GM21367 (cell line): ENCODE results near the gene ITGB1BP1.

Source experiments
- ATAC-seq: cut with Tn5 transposase; IDR thresholded peaks from one replicate; pipeline ENCODE4 v1.9.1; 2021; ENCODE audit not compliant: unreplicated experiment

The ITGB1BP1 gene

DNA sequence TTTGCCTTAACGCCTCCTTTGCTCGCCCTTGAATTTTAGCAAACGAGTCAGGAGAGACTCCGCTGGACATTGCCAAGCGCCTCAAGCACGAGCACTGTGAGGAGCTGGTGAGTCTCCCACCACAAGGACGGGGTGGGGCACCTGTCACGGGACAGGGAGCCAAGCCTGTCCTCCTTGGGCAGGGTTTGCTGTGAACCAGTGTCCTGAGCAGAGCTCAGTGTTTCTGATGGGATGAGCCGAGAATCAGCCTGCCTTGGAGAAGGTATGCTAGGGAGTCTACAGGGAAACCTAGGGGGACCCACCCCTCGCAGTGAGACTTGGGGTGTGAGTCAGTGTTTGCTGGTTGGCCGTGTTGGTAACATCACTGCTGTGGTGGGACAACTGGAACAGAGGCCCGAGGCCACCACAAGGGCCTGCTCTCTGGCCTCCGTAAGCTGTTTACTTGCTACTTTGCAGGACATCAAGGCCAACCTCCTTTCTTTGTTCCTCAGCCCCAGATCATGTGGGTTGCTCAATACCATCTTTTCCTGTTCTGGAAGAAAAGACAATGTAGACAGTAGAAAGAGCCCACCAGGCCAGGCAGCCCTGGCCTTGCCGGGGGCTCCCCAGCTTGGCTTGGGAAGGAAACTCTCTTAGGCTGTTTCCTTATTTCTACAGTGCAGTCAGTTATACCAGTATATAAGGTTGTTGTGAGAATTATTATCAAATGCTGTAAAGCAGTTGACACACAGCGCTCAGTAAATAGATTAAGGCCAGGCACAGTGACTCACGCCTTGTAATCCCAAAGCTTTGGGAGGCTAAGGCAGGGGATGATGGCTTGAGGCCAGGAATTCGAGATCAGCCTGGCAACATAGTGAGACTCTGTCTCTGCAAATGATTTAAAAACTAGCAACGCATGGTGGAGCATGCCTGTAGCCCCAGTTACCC, 42.4 kb downstream of the ITGB1BP1 start:
- ATAC-seq, result no peak

DNA sequence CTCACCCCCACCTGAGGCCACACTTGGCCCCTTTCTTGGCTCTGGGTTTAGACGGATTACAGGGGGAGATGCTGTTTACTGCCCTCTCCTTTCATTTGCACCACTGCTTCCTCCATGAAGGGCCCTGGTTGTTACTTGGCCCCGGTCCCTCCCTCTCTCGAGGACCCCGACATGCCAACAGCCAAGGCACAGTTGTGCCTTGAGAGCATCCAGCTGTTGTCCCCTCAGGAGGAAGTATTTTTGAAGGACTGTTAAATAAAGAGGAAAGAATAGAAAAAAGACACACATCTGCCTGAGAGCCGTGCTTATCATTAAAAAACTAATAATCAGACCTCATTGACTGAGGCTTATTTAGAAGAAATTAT, 44.0 kb downstream of the ITGB1BP1 start:
- no peak for ATAC-seq

DNA sequence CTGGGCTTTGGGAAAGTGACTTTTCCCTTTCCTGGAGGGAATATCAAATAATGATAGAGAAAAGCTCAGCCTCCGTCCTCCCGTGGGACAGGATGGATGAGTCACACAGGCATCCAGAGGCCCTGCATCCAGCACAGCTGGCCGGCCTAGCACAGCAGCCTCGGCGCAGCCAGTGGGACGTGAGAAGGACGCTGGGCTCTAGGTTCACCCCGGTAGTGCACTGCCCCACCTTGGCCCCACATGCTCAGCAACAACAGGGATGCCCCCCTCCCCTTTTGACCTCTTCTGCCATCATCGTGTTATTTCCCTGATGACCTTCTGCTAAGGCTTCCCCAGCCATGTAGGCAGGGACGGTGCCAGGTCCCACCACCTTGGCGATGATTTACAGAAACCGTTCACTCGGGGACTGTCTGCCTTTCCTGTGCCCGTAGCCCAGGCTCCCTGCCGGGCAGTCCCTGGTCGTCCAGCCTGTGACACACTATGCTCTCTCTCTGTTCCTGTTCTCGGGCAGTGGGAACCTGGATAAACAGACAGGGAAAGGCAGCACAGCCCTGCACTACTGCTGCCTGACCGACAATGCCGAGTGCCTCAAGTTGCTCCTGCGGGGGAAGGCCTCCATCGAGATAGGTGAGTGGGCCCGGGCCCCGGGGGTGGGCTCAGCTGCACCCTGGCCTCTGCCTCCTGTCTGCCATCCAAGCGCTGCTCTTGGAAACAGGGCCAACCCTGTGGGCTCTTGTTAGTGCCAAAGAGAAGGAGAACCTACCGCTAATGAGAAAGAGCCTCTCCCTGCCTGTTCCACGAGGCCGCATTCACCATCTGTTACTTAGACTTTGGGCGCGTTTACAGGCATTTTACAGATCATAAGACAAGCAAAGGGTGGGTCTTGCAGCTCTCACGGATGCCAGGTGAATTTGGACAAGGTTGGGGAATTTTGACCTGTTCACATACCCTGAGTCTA, 44.6 kb downstream of the ITGB1BP1 start:
- no peak for ATAC-seq

DNA sequence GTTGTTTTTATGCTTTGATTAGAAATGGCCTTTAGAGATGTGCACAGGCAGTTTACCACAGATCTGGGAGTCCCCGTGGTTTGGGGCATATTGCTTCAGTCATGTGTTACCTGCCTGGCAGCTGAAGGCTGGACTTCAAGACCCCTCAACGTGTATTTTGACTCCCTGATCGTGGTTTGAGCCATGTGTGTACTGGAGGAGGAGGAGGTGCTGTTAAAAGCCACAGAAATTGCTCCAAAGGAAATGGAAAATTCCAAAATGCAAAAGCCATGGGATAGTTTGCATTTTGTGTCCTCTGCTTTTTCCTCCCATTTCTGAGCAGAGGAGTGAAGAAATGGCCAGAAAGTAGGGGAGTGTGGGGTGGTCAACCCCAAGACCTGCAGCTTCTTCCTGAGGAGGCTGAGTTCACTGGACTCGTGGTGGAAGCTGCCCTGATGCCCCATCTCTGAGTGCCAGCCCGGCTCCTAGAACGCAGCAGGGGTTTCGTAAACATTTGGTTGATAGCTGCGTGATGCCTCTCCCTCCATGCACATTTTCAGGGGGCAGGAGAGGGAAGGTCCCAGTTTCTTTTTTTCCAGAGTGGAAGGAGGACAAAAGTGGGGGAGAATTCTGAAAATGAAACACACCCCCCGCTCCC, 45.7 kb downstream of the ITGB1BP1 start:
- no peak for ATAC-seq

DNA sequence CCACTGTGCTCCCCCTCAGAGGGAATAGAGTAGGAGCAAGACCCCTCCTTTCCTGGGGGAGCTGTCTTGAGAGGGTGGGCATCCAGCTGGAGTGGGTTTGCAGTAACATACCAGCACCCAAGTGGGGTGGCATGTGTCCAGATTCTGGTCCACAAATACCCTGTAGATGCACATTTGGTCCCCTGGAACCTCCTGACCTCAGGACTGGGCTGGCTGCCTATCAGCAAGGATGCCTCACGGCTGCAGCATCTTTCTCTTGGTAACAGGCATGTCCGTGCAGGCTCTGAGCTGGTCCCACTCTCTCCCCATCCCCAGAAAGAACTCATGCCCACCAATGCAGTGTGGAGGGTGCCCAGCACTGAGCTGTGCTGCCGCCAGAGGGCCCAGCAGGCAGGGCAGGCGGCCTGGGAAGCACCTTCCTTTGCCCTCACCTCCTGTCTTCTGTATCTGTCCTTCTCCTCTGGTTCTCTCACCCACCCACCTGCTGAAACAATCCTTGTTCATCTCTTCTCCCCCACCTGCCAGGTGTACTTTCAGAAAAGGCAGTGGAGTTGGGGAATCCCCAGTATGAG, 47.4 kb downstream of the ITGB1BP1 start:
- no peak for ATAC-seq

DNA sequence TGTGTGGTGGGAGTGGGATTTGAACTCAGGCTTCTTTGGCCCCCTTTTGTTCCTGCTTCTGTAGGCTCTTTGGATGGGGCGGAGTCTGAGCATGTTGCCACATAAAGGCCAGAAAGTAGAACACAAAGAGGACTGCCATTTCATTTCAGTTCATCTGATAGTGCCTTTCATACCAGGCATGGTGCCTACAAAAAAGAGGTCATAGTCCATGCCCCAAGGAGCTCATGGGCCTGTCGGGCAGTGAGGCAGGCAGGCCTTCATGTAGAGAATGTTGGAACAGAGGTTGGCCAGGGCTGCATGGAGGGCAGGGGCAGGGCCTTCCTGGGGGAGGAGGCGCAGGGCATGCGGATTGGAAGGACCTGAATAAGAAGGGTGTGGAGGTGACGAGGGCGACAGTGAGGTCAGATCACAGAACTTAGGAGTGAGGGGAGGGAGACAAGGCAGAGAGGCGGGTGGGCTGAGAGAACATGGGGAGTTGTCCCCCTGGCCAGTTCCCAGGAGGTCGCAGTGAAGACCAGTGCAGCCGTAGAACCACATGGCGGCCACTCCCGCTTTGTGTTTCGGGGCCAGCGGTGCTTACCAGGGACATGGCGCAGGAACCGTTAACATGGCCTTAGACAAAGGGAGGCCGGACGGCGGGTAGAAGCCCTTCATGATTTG, 49.1 kb downstream of the ITGB1BP1 start:
- no peak for ATAC-seq

DNA sequence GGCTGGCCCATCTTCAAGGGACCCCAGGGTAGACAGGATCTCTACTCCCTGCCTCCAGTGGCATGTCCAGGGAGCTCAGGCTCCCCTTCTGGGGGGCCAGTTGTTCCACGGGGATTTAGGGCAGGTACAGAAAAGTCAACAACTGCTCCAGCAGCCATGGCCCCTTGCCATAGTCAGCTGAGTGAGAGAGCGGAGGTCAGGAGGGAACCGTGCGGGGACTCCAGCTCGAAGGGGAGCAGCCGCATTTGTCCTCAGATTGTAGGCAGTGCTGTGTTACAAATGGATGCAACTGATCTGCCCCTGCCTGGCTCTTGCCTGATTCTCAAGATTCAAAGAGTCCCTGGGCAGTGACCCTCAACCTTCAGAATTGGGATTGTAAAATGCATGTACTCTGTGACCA, 49.9 kb downstream of the ITGB1BP1 start:
- no peak for ATAC-seq

DNA sequence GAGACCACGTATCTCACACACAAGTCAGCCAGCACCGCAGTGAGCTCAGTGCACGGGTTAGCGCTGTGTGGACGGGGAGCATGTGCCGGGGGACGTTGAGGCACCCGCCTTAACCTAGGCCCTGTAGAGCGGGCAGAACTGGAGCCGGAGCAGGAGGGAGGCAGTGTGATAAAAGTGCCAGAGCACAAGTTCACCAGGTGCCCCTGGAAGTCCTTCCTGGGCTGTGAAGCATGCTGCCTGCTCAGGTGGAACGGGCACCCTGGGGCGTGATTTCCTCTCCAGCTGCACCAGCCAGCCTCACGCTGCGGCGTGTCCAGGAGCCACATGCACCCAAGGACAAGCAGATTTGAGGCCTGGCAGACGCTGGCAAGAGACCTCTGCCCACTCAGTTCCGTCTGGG, 50.3 kb downstream of the ITGB1BP1 start:
- ATAC-seq, result no peak

DNA sequence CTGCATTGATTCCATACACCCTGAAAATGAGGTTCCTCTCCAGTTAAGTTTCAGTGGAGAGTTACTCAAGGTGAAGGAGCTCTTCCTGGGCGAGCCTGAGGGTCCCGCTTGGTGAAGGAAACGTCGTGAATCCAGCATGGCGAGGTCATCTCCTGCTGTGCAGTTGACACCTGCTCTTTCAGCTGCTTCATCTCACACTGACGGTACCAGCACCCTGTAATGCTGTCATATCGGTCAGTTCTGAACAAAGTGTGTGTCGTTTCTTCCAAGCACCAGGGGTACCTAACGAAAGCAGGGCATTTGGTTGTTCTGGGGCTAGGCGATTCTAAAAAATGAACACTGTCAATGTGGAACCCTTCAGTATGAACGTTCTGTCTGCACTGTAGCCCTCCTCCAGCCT, 52.6 kb downstream of the ITGB1BP1 start:
- no peak for ATAC-seq

DNA sequence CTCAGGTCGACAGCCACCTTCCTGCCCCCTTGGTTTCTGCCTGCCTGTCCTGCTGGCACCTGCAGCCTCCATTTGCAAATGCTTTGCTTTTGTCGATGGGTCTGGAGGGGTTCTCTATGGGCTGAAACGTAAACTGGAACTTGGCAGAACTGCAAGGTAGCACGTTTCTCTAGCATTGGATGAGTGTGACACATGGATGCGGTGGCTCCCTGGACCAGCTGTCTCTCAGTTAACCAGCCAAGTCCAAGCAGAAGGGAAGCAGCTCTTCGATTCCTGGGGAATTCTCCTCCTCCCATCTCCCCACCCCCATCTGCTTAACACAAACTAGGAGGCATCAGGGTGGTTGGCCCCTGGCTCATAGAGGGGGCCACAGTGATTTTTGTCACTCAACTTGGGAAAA, 57.3 kb downstream of the ITGB1BP1 start:
- ATAC-seq, result no peak

DNA sequence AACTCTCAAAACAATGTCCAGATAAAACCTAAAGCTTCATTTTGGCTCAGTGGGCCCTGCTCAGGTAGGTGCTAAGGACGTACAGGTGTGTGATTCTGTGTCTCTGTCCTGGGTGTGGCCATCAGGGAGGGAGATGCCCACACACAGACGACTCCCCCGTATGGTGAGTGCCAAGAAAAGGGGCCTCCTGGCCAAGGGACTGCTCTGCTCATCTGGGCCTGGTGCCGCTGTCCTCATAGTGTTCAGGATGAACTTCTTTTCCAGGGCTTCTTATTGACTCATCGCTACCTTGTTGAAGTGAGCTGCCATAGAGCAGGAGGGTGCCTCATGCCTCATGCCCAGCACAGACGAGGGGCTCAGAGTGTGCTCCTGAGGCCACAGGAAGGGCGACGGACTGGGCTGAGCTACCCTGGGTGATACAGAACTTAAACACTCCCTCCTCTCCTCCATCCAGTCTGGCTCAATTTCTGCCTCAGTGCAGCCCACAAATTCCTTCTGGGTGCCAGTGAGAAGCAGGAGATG, 57.8 kb downstream of the ITGB1BP1 start:
- no peak for ATAC-seq

DNA sequence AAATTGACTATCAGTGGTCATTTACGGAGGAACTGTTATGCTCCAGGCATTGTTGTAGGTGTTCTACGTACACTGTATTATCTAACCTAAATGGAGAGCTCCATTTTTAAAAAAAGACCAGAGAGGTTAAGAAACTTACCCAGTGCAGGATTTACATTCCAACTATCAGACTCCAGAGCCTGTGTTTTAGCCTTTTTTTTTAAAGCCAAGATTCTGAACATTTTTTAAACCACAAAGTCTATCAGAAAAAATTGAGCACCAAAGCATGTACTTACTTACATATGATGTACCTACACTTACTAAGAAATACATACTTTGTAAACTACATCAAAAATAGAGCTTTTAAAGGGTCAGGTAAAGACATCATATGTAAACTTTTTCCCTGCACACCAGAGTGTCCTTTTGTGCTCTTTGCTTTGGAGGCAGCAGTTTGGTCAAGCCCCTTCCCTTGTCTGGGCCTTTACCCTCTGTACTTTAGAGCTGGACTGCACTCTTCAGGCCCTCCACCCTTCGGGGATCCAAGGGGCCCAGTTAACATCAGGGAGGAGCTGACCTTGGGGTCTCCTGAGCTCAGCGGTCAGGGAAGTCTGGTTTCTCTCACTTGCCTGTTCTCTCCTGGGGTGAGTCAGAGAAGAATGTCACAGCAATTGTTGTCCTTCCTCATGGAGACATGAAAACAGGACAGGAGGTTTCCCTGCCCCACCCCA, 58.4 kb downstream of the ITGB1BP1 start:
- ATAC-seq, result no peak

DNA sequence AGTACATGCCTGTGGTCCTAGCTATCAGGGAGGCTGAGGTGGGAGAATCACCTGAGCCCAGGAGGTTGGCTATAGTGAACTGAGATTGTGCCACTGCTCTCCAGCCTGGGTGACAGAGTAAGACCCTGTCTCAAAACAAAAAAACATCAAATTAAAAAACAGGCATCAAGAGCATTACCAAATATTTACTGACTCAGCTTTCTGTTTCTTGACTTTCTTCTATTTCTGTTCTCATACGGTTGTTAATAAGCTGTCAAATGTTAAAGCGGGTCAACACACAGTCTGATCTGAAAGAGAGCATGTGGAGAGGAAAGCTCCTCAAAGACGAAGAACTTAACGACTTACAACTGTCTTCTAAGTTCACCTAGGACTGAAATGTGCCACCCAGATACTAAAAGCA, 59.0 kb downstream of the ITGB1BP1 start:
- ATAC-seq, result no peak

DNA sequence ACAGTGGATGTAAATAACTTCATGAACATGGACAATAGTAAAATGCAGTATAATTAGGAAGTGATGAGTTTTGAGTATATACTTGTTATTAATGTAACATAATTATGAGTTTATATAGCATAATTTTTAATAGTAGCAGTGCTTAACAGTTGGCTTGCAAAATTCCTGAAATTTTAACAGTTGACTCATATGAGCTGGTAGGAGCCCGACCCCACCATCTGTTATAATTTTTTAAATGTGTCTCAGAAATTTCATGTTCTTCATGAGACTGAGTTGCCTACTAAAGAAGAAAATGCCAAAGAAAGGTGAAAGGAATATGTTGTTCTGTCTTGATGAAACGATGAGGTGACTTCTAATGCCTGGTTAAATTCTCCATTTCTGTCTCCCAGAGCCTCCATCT, 62.6 kb downstream of the ITGB1BP1 start:
- ATAC-seq, result no peak

DNA sequence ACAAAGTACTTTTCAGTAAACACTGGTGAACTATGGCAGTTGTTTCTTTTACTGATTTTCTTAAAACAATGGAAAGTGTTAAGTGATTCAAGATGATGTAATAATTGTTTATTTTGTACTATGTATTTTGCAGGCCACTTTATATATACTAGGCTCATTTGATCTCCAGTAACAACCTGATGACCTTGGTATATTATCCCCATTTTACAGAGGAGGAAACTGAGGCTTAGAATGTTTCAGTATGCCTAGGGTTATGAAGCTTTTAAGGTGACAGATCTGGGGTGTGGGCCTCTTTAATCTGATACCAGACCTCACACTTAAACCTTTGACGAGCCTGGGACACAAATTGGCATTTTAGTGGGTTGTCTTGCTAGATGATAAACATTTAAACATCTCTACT, 63.2 kb downstream of the ITGB1BP1 start:
- ATAC-seq, result no peak

DNA sequence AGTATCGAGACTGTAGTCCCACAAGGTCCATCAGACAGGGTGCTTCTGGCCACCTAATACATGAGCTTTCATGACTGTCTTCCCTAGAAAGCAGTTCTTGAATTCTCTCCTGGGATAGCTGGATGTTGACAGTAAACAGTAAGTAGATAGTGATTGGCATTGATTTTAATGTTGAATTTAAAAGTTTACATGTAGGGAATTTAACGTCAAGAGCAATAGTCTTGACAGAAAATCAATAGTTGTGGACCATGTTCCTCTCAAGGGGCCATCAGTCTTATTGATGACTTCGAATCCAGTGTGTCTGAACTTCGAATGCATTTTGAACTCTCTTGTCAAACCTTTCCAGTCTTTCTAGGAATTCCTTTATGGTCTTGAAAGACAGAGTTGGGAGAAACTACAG, 63.9 kb downstream of the ITGB1BP1 start:
- no peak for ATAC-seq

DNA sequence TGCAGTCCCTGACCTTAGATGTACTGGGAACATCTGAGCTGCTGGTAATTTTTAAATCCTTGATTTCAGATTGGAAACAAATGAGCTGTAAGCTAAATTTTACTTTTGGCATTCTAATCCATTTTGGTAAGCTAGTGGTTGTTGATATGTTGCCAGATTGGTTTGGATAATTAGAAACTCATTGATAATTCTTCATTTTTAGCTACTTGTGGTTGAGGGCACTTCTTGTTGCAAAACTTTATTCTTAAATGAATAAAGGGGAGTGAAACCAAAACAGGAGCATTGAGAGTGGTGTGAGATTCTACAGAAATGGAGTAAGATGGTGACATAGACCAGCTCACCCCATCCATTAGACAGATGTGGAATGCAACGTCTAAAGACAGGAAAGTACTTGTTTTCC, 64.5 kb downstream of the ITGB1BP1 start:
- no peak for ATAC-seq

DNA sequence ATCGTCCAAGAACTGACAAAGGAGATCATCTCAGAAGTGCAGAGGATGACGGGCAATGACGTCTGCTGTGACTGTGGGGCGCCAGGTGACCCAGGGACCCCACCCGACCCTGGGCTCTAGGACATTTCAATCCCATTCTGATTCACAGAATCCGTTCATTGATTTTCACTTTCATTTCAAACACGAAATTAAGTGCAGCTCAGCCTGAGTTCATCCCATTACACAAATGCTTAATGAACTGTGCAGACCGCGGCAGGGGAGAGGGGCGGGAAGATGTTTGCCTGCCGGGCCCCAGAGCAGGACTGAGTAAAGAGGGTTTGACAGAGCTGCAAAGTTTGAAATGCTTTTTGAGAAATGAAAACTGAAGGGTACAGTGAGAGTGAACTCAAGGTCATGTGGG, 67.1 kb downstream of the ITGB1BP1 start:
- ATAC-seq, result no peak

DNA sequence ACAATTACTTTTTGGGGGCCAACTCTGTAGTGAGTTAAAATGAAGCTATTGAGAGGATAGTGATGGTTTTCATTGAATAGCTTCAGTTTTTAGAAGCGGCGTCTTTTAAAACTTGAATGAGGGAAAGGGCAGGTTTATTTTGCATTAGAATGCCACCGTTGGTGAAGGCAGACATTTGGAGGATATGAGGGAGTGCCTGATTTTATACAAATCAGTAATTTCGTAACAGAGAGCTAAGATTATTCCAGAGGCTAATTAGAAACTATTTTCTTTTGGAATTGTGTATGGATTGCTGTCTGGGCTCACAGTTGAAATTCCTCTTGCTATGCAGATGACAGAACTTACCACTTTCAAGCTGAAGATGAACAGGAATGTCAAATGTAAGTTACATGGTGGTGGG, 67.6 kb downstream of the ITGB1BP1 start:
- ATAC-seq, result no peak

DNA sequence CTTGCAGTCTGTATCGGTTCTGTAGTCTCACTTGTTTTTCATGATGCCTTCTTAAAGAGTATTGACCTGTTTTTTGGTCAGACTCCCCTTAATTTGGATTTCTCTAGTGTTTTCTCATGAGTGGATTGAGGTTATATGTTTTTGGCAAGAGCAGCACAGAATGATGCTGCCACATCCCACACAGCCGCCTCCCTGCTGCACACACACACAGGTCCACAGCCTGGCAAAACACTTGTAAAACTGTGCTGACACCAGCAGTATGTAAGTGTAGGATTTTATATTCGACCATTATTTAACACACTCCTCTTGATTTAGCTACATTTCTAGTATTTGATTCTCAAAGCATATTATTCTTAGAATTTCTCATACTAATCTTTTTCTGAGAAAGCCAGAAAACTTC, 68.1 kb downstream of the ITGB1BP1 start:
- ATAC-seq, result no peak
